Measurements from ENCODE around the gene SMIM45. TPM values are rescaled to one million over a fixed set of nuclear protein-coding genes. Genes with fewer than 3 reads are reported as not detected.

The SMIM45 gene

GRCh38 chr22:42001121-42001520 lies 49.2 kb downstream of the SMIM45 start:
- H3K4me1 Mint-ChIP-seq (ENCODE audit: low read depth, unreplicated experiment) = peaks cover 2% of the 10 kb centered on the region
- no peak for DNase-seq
- H3K4me3 Mint-ChIP-seq (ENCODE audit: unreplicated experiment) = no peak overlapping the region
- peaks cover 3% of the 10 kb centered on the region for H3K9me3 Mint-ChIP-seq (ENCODE audit: unreplicated experiment)
- peaks cover under 1% of the 10 kb centered on the region for H3K36me3 Mint-ChIP-seq (ENCODE audit: unreplicated experiment)
- H3K27ac Mint-ChIP-seq (ENCODE audit: unreplicated experiment) = no peak overlapping the region
- H3K27me3 Mint-ChIP-seq (ENCODE audit: unreplicated experiment) = no peaks in the 10 kb centered on the region
- TF ChIP-seq CTCF (IDR thresholded peaks at IDR 0.05; ENCODE audit: partially characterized antibody, unreplicated experiment) = no peak

GRCh38 chr22:42001706-42002105 lies 49.8 kb downstream of the SMIM45 start:
- Mint-ChIP-seq H3K36me3 (ENCODE audit: unreplicated experiment) (no peaks in the 10 kb centered on the region), H3K4me3 (ENCODE audit: unreplicated experiment) (no peak overlapping the region), H3K4me1 (ENCODE audit: low read depth, unreplicated experiment) (peaks cover 2% of the 10 kb centered on the region), H3K27ac (ENCODE audit: unreplicated experiment) (no peak overlapping the region), H3K27me3 (ENCODE audit: unreplicated experiment) (no peaks in the 10 kb centered on the region), H3K9me3 (ENCODE audit: unreplicated experiment) (peaks cover 3% of the 10 kb centered on the region)
- no peak for DNase-seq
- TF ChIP-seq CTCF (IDR thresholded peaks at IDR 0.05; ENCODE audit: partially characterized antibody, unreplicated experiment) = no peak

- H3K36me3 Mint-ChIP-seq (ENCODE audit: unreplicated experiment) = peaks cover 12% of the 10 kb centered on the region
- peaks cover 3% of the 10 kb centered on the region for H3K9me3 Mint-ChIP-seq (ENCODE audit: unreplicated experiment)
- H3K27me3 Mint-ChIP-seq (ENCODE audit: unreplicated experiment) = no peaks in the 10 kb centered on the region
- no peak overlapping the region for H3K27ac Mint-ChIP-seq (ENCODE audit: unreplicated experiment)
- H3K4me1 Mint-ChIP-seq (ENCODE audit: low read depth, unreplicated experiment) = no peaks in the 10 kb centered on the region
- no peak for DNase-seq
- TF ChIP-seq CTCF (IDR thresholded peaks at IDR 0.05; ENCODE audit: partially characterized antibody, unreplicated experiment) = no peak
- no peak overlapping the region for H3K4me3 Mint-ChIP-seq (ENCODE audit: unreplicated experiment)
Measured at GRCh38 chr22:42007922-42008321, 56.0 kb downstream of the SMIM45 start.

Other genes with a start within 250 kb of the SMIM45 start
- 9.4 TPM for gene CCDC134, start 151.5 kb upstream of the SMIM45 start, total RNA-seq (ENCODE audit: unreplicated experiment)
- 291 TPM for gene SREBF2, start 119.0 kb upstream of the SMIM45 start, total RNA-seq (ENCODE audit: unreplicated experiment)
- gene SHISA8, start 37.1 kb upstream of the SMIM45 start, total RNA-seq (ENCODE audit: unreplicated experiment) = not detected
- gene TNFRSF13C, start 25.3 kb upstream of the SMIM45 start, total RNA-seq (ENCODE audit: unreplicated experiment) = 0.37 TPM
- 3.4 TPM for gene CENPM, start 5.0 kb upstream of the SMIM45 start, total RNA-seq (ENCODE audit: unreplicated experiment)
- 216 TPM for gene SEPTIN3, start 17.3 kb downstream of the SMIM45 start, total RNA-seq (ENCODE audit: unreplicated experiment)
- gene WBP2NL, start 46.6 kb downstream of the SMIM45 start, total RNA-seq (ENCODE audit: unreplicated experiment) = not detected
- 13.0 TPM for gene NAGA, start 118.7 kb downstream of the SMIM45 start, total RNA-seq (ENCODE audit: unreplicated experiment)
- gene PHETA2, start 122.1 kb downstream of the SMIM45 start, total RNA-seq (ENCODE audit: unreplicated experiment) = 0.88 TPM
- gene SMDT1, start 127.5 kb downstream of the SMIM45 start, total RNA-seq (ENCODE audit: unreplicated experiment) = 62.0 TPM
- gene NDUFA6, start 138.6 kb downstream of the SMIM45 start, total RNA-seq (ENCODE audit: unreplicated experiment) = 90.1 TPM
- 15.9 TPM for gene CYP2D6, start 178.7 kb downstream of the SMIM45 start, total RNA-seq (ENCODE audit: unreplicated experiment)